Testis (tissue), 3 donors: Measurements from ENCODE around the gene HEXD. TPM values are rescaled to one million over a fixed set of nuclear protein-coding genes. Genes with fewer than 3 reads are reported as not detected.

Source experiments
- DNase-seq: peaks from one replicate; pipeline ENCODE4 v3.0.0-alpha.2; 2019
- H3K27ac ChIP-seq, 2 donors: fragments of 200-600 bp; sonication (generic); one replicate each; pipeline ENCODE4 v1.5.1; 2019
- H3K27me3 ChIP-seq: fragments of 200-600 bp; sonication (generic); one replicate; pipeline ENCODE4 v1.5.1; 2019
- H3K36me3 ChIP-seq: fragments of 200-600 bp; sonication (generic); one replicate; pipeline ENCODE4 v1.5.1; 2017; ENCODE audit warnings: low read depth; ENCODE audit errors: missing control alignments
- H3K4me1 ChIP-seq: fragments of 200-600 bp; sonication (generic); one replicate; pipeline ENCODE4 v1.5.1; 2019
- H3K4me3 ChIP-seq, 2 donors: fragments of 200-600 bp; sonication (generic); one replicate each; pipeline ENCODE4 v1.5.1; 2017 to 2019
- H3K9me3 ChIP-seq: fragments of 200-600 bp; sonication (generic); one replicate; pipeline ENCODE4 v1.5.1; 2017
- CTCF ChIP-seq, 3 experiments: fragments of 450-650 bp in 2 of 3; fragments of 200-600 bp in 1 of 3; sonication (generic) in 1 of 3; IDR thresholded peaks; one replicate each; pipeline ENCODE4 v1.5.1; 2016 to 2019; ENCODE audit warnings: antibody characterized with exemption in 3 of 3, mild to moderate bottlenecking in 2 of 3, moderate library complexity in 1 of 3
- POLR2A ChIP-seq: fragments of 450-650 bp; IDR thresholded peaks from one replicate; pipeline ENCODE4 v1.6.1; 2017; ENCODE audit warnings: antibody characterized with exemption, mild to moderate bottlenecking, moderate library complexity
- WGBS, 2 donors: methylation state at CpG; one replicate each; pipeline ENCODE4 v1.1.5; 2018; 5-methylcytosine and 5-hydroxymethylcytosine counted together
- intact Hi-C: fragments of 100-400 bp; cut with DNase I; formaldehyde crosslinking; loops from one replicate; pipeline ENCODE4 v1.15.1; 2023; ENCODE audit warnings: low total_unique reads
- polyA plus RNA-seq: library from polyadenylated mRNA; stranded (reverse); fragments of 350-450 nt; fragmentation: Illumina TruSeq; extraction: RNeasy Lipid Tissue Mini Kit (QIAGEN cat#74804); gene quantifications from one replicate; pipeline ENCODE4 v1.2.3, GENCODE V29; 2014; ENCODE audit warnings: low read depth, low replicate concordance; ENCODE audit not compliant: insufficient read depth
- total RNA-seq, 2 donors: library from RNA; depleted of rRNA; stranded (reverse); fragments of >200 nt; gene quantifications; one replicate each; pipeline ENCODE4 v1.2.3, GENCODE V29; 2016

HEXD gene
- total and polyA plus RNA-seq, 3 donors from 2014 or later = 24.4 to 95.3 (median 90.9) TPM

GRCh38 chr17:82470065-82470464, 51.9 kb downstream of the HEXD start:
- Histone ChIP-seq H3K27me3 (no peaks in the 10 kb centered on the region), H3K27ac (no peak overlapping the region), H3K36me3 (peaks cover 3% of the 10 kb centered on the region), H3K4me3 (no peak overlapping the region), H3K4me1 (no peaks in the 10 kb centered on the region), H3K9me3 (no peaks in the 10 kb centered on the region)
- no peak for DNase-seq
- intact Hi-C loops = no loop called here
- no peak for TF ChIP-seq POLR2A
- no peak for TF ChIP-seq CTCF (IDR thresholded peaks at IDR 0.05)
- WGBS, 2 donors = 95 to 98% methylated on average over 7 of the region's 7 CpGs

GRCh38 chr17:82474223-82475010, 56.3 kb downstream of the HEXD start:
- no peak for DNase-seq
- TF ChIP-seq POLR2A (no peak), CTCF (IDR thresholded peaks at IDR 0.05) (no peak)
- no peaks in the 10 kb centered on the region for H3K36me3 ChIP-seq

GRCh38 chr17:82475458-82475857, 57.3 kb downstream of the HEXD start:
- Histone ChIP-seq H3K36me3 (no peaks in the 10 kb centered on the region), H3K27me3 (no peaks in the 10 kb centered on the region), H3K4me3 (no peak overlapping the region), H3K9me3 (no peaks in the 10 kb centered on the region), H3K27ac (no peak overlapping the region), H3K4me1 (no peaks in the 10 kb centered on the region)
- TF ChIP-seq CTCF (IDR thresholded peaks at IDR 0.05) (no peak), POLR2A (no peak)
- intact Hi-C loops = no loop called here
- no peak for DNase-seq
- 89 to 93% methylated on average over 8 of the region's 8 CpGs for WGBS, 2 donors

More at GRCh38 chr17:82474223-82475010, 56.3 kb downstream of the HEXD start:
- H3K4me3 ChIP-seq = no peak overlapping the region
- intact Hi-C loops = no loop called here
- no peaks in the 10 kb centered on the region for H3K27me3 ChIP-seq
- no peaks in the 10 kb centered on the region for H3K9me3 ChIP-seq
- 87% methylated on average over 11 of the region's 11 CpGs for WGBS, 2 donors
- no peak overlapping the region for H3K27ac ChIP-seq
- H3K4me1 ChIP-seq = no peaks in the 10 kb centered on the region

GRCh38 chr17:82477934-82478333, 59.8 kb downstream of the HEXD start:
- no peak for TF ChIP-seq CTCF (IDR thresholded peaks at IDR 0.05)
- no peak for TF ChIP-seq POLR2A
- 92 to 96% methylated on average over 8 of the region's 8 CpGs for WGBS, 2 donors
- no peak for DNase-seq
- Histone ChIP-seq H3K27ac (no peak overlapping the region), H3K27me3 (no peaks in the 10 kb centered on the region), H3K9me3 (no peaks in the 10 kb centered on the region), H3K4me3 (no peak overlapping the region), H3K4me1 (no peaks in the 10 kb centered on the region), H3K36me3 (no peaks in the 10 kb centered on the region)
- intact Hi-C loops = no loop called here

GRCh38 chr17:82479602-82480001, 61.5 kb downstream of the HEXD start:
- Histone ChIP-seq H3K36me3 (no peaks in the 10 kb centered on the region), H3K4me3 (no peak overlapping the region), H3K4me1 (no peaks in the 10 kb centered on the region), H3K27ac (no peak overlapping the region), H3K9me3 (no peaks in the 10 kb centered on the region), H3K27me3 (no peaks in the 10 kb centered on the region)
- TF ChIP-seq POLR2A (no peak), CTCF (IDR thresholded peaks at IDR 0.05) (no peak)
- 79 to 86% methylated on average over 5 of the region's 5 CpGs for WGBS, 2 donors
- intact Hi-C loops = no loop called here
- no peak for DNase-seq
